GM12878 (cell line): ENCODE measurements around the gene CANX. TPM values are rescaled to one million over a fixed set of nuclear protein-coding genes. Genes with fewer than 3 reads are reported as not detected.

Experiments used
- polyA plus RNA-seq, 11 experiments: library from polyadenylated mRNA; depleted of rRNA in 4 of 11; unstranded in 6 of 11; stranded (reverse) in 5 of 11; fragments of >200 nt; fragmentation: Nextera tagmentation in 4 of 11; fragmentation: Illumina TruSeq in 1 of 11; extraction: Ambion mirVana in 4 of 11; extraction: Trizol in 1 of 11; gene quantifications; 1 replicate in 1 of 11; 2 replicates in 10 of 11; pipeline versions ENCODE4 v1.2.1 to v1.2.3, GENCODE V29; 2011 to 2016; ENCODE audit warnings: inconsistent platforms in 2 of 11, missing spikeins in 2 of 11, low read depth in 1 of 11
- total RNA-seq, 4 experiments: library from RNA; depleted of rRNA in 3 of 4; stranded (reverse); fragments of >200 nt in 3 of 4; fragmentation: Illumina TruSeq in 1 of 4; extraction: Trizol in 1 of 4; gene quantifications; 2 replicates each; pipeline versions ENCODE4 v1.2.1 to v1.2.3, GENCODE V29; 2013 to 2021

The CANX gene
- total and polyA plus RNA-seq, 10 of the 15 experiments (the other 5 are each of a cell fraction or from before 2014, with no cell fraction given) = 78.2 to 602 (median 412) TPM

Other genes starting within 250 kb of the CANX start
Only the 7 nearest of the 9 such genes appear.
- 27.0 and 28.4 TPM in 2 replicates for gene RUFY1, start 148.4 kb upstream of the CANX start, total RNA-seq (2014; rRNA removed)
- gene RUFY1, start 148.4 kb upstream of the CANX start, total RNA-seq (2014; rRNA removed; fragmentation: Illumina TruSeq; extraction: Trizol) = 22.7 and 26.3 TPM in 2 replicates
- gene RUFY1, start 148.4 kb upstream of the CANX start, total RNA-seq (2021) = 28.8 and 36.3 TPM in 2 replicates
- 18.4 and 19.2 TPM in 2 replicates for gene RUFY1, start 148.4 kb upstream of the CANX start, polyA plus RNA-seq (2011; rRNA removed)
- gene RUFY1, start 148.4 kb upstream of the CANX start, polyA plus RNA-seq (2014; fragmentation: Illumina TruSeq; extraction: Trizol) = 22.8 and 26.2 TPM in 2 replicates
- 1 to 10 TPM; 5.7 to 8.1 TPM for gene RUFY1, start 148.4 kb upstream of the CANX start, polyA plus RNA-seq (2014; fragmentation: Nextera tagmentation; extraction: Ambion mirVana)
- 26.7 and 27.2 TPM in 2 replicates for gene RUFY1, start 148.4 kb upstream of the CANX start, polyA plus RNA-seq (2014; rRNA removed)
- gene RUFY1, start 148.4 kb upstream of the CANX start, polyA plus RNA-seq (2016; fragmentation: Nextera tagmentation; extraction: Ambion mirVana) = 10 to 100 TPM; 23.6 to 25.4 TPM
- gene HNRNPH1, start 75.3 kb upstream of the CANX start, total RNA-seq (2014; rRNA removed) = 692 and 694 TPM in 2 replicates
- 683 and 716 TPM in 2 replicates for gene HNRNPH1, start 75.3 kb upstream of the CANX start, total RNA-seq (2014; rRNA removed; fragmentation: Illumina TruSeq; extraction: Trizol)
- 603 and 690 TPM in 2 replicates for gene HNRNPH1, start 75.3 kb upstream of the CANX start, total RNA-seq (2021)
- 695 and 934 TPM in 2 replicates for gene HNRNPH1, start 75.3 kb upstream of the CANX start, polyA plus RNA-seq (2011; rRNA removed)
- 691 and 785 TPM in 2 replicates for gene HNRNPH1, start 75.3 kb upstream of the CANX start, polyA plus RNA-seq (2014; fragmentation: Illumina TruSeq; extraction: Trizol)
- 100 to 1,000 TPM; 184 to 189 TPM for gene HNRNPH1, start 75.3 kb upstream of the CANX start, polyA plus RNA-seq (2014; fragmentation: Nextera tagmentation; extraction: Ambion mirVana)
- gene HNRNPH1, start 75.3 kb upstream of the CANX start, polyA plus RNA-seq (2014; rRNA removed) = 780 and 888 TPM in 2 replicates
- 100 to 1,000 TPM; 542 to 567 TPM for gene HNRNPH1, start 75.3 kb upstream of the CANX start, polyA plus RNA-seq (2016; fragmentation: Nextera tagmentation; extraction: Ambion mirVana)
- 0.56 and 0.93 TPM in 2 replicates for gene CBY3, start 17.9 kb upstream of the CANX start, total RNA-seq (2014; rRNA removed)
- not detected in 2 replicates for gene CBY3, start 17.9 kb upstream of the CANX start, total RNA-seq (2014; rRNA removed; fragmentation: Illumina TruSeq; extraction: Trizol)
- not detected in 2 replicates for gene CBY3, start 17.9 kb upstream of the CANX start, total RNA-seq (2021)
- 0.10 TPM in 1 of 2 replicates, not detected in the other for gene CBY3, start 17.9 kb upstream of the CANX start, polyA plus RNA-seq (2011; rRNA removed)
- gene CBY3, start 17.9 kb upstream of the CANX start, polyA plus RNA-seq (2014; fragmentation: Illumina TruSeq; extraction: Trizol) = not detected in 2 replicates
- not detected for gene CBY3, start 17.9 kb upstream of the CANX start, polyA plus RNA-seq (2014; fragmentation: Nextera tagmentation; extraction: Ambion mirVana)
- 0.18 and 0.25 TPM in 2 replicates for gene CBY3, start 17.9 kb upstream of the CANX start, polyA plus RNA-seq (2014; rRNA removed)
- gene CBY3, start 17.9 kb upstream of the CANX start, polyA plus RNA-seq (2016; fragmentation: Nextera tagmentation; extraction: Ambion mirVana) = 1 to 10 TPM in 1 of 2 experiments, under 1 TPM in 1; 0.47 to 1.2 TPM
- 9.1 and 16.4 TPM in 2 replicates for gene MAML1, start 33.9 kb downstream of the CANX start, total RNA-seq (2014; rRNA removed)
- 7.4 and 7.9 TPM in 2 replicates for gene MAML1, start 33.9 kb downstream of the CANX start, total RNA-seq (2014; rRNA removed; fragmentation: Illumina TruSeq; extraction: Trizol)
- 23.1 and 23.9 TPM in 2 replicates for gene MAML1, start 33.9 kb downstream of the CANX start, total RNA-seq (2021)
- 3.4 and 6.5 TPM in 2 replicates for gene MAML1, start 33.9 kb downstream of the CANX start, polyA plus RNA-seq (2011; rRNA removed)
- 13.8 and 17.2 TPM in 2 replicates for gene MAML1, start 33.9 kb downstream of the CANX start, polyA plus RNA-seq (2014; fragmentation: Illumina TruSeq; extraction: Trizol)
- gene MAML1, start 33.9 kb downstream of the CANX start, polyA plus RNA-seq (2014; fragmentation: Nextera tagmentation; extraction: Ambion mirVana) = 1 to 10 TPM in 1 of 2 experiments, under 1 TPM in 1; 0.42 to 1.2 TPM
- gene MAML1, start 33.9 kb downstream of the CANX start, polyA plus RNA-seq (2014; rRNA removed) = 19.5 and 21.1 TPM in 2 replicates
- gene MAML1, start 33.9 kb downstream of the CANX start, polyA plus RNA-seq (2016; fragmentation: Nextera tagmentation; extraction: Ambion mirVana) = 1 to 10 TPM; 7.0 to 7.1 TPM
- 1.1 and 1.8 TPM in 2 replicates for gene LTC4S, start 95.0 kb downstream of the CANX start, total RNA-seq (2014; rRNA removed)
- gene LTC4S, start 95.0 kb downstream of the CANX start, total RNA-seq (2014; rRNA removed; fragmentation: Illumina TruSeq; extraction: Trizol) = not detected in 2 replicates
- gene LTC4S, start 95.0 kb downstream of the CANX start, total RNA-seq (2021) = 2.0 and 3.6 TPM in 2 replicates
- not detected in 2 replicates for gene LTC4S, start 95.0 kb downstream of the CANX start, polyA plus RNA-seq (2011; rRNA removed)
- not detected in 2 replicates for gene LTC4S, start 95.0 kb downstream of the CANX start, polyA plus RNA-seq (2014; fragmentation: Illumina TruSeq; extraction: Trizol)
- not detected for gene LTC4S, start 95.0 kb downstream of the CANX start, polyA plus RNA-seq (2014; fragmentation: Nextera tagmentation; extraction: Ambion mirVana)
- gene LTC4S, start 95.0 kb downstream of the CANX start, polyA plus RNA-seq (2014; rRNA removed) = 1.6 and 2.0 TPM in 2 replicates
- gene LTC4S, start 95.0 kb downstream of the CANX start, polyA plus RNA-seq (2016; fragmentation: Nextera tagmentation; extraction: Ambion mirVana) = 1 to 10 TPM in 1 of 2 experiments, under 1 TPM in 1; 0.78 to 1.3 TPM
- 44.7 and 46.0 TPM in 2 replicates for gene MGAT4B, start 107.9 kb downstream of the CANX start, total RNA-seq (2014; rRNA removed)
- 25.2 and 34.4 TPM in 2 replicates for gene MGAT4B, start 107.9 kb downstream of the CANX start, total RNA-seq (2014; rRNA removed; fragmentation: Illumina TruSeq; extraction: Trizol)
- gene MGAT4B, start 107.9 kb downstream of the CANX start, total RNA-seq (2021) = 66.2 and 82.5 TPM in 2 replicates
- gene MGAT4B, start 107.9 kb downstream of the CANX start, polyA plus RNA-seq (2011; rRNA removed) = 24.5 and 42.8 TPM in 2 replicates
- 27.2 and 33.3 TPM in 2 replicates for gene MGAT4B, start 107.9 kb downstream of the CANX start, polyA plus RNA-seq (2014; fragmentation: Illumina TruSeq; extraction: Trizol)
- gene MGAT4B, start 107.9 kb downstream of the CANX start, polyA plus RNA-seq (2014; fragmentation: Nextera tagmentation; extraction: Ambion mirVana) = under 1 TPM in 1 of 2 experiments, not detected in 1; 0.60 TPM
- 59.3 and 69.7 TPM in 2 replicates for gene MGAT4B, start 107.9 kb downstream of the CANX start, polyA plus RNA-seq (2014; rRNA removed)
- 1 to 10 TPM; 7.6 to 8.3 TPM for gene MGAT4B, start 107.9 kb downstream of the CANX start, polyA plus RNA-seq (2016; fragmentation: Nextera tagmentation; extraction: Ambion mirVana)
- 127 and 138 TPM in 2 replicates for gene SQSTM1, start 121.9 kb downstream of the CANX start, total RNA-seq (2014; rRNA removed)
- 43.7 and 45.0 TPM in 2 replicates for gene SQSTM1, start 121.9 kb downstream of the CANX start, total RNA-seq (2014; rRNA removed; fragmentation: Illumina TruSeq; extraction: Trizol)
- 105 and 106 TPM in 2 replicates for gene SQSTM1, start 121.9 kb downstream of the CANX start, total RNA-seq (2021)
- 33.6 and 53.8 TPM in 2 replicates for gene SQSTM1, start 121.9 kb downstream of the CANX start, polyA plus RNA-seq (2011; rRNA removed)
- gene SQSTM1, start 121.9 kb downstream of the CANX start, polyA plus RNA-seq (2014; fragmentation: Illumina TruSeq; extraction: Trizol) = 23.8 and 54.0 TPM in 2 replicates
- gene SQSTM1, start 121.9 kb downstream of the CANX start, polyA plus RNA-seq (2014; fragmentation: Nextera tagmentation; extraction: Ambion mirVana) = 1 to 10 TPM; 6.3 to 8.1 TPM
- 70.1 and 75.3 TPM in 2 replicates for gene SQSTM1, start 121.9 kb downstream of the CANX start, polyA plus RNA-seq (2014; rRNA removed)
- 100 to 1,000 TPM; 117 to 127 TPM for gene SQSTM1, start 121.9 kb downstream of the CANX start, polyA plus RNA-seq (2016; fragmentation: Nextera tagmentation; extraction: Ambion mirVana)